HG02588 (cell line): Measurements from ENCODE around the gene B3GNT3.
"Not testable (repeated sequence)": the region's sequence is repeated elsewhere in the genome, so short reads cannot be mapped to it uniquely, and the experiment has no call there.

Experiments used
- ATAC-seq: cut with Tn5 transposase; IDR thresholded peaks from one replicate; pipeline ENCODE4 v1.9.1; 2021; ENCODE audit warnings: mild to moderate bottlenecking, moderate library complexity; ENCODE audit not compliant: unreplicated experiment

B3GNT3 gene

GRCh38 chr19:17796013-17796837 lies 1.3 kb downstream of the B3GNT3 start:
- no peak for ATAC-seq

GRCh38 chr19:17796838-17797423 lies 2.0 kb downstream of the B3GNT3 start:
- no peak for ATAC-seq

GRCh38 chr19:17797424-17798201 lies 2.7 kb downstream of the B3GNT3 start:
- ATAC-seq: no peak

GRCh38 chr19:17798599-17798998 lies 3.7 kb downstream of the B3GNT3 start:
- not testable (repeated sequence) for ATAC-seq

- no peak for ATAC-seq
These were observed 7.4 kb downstream of the B3GNT3 start for GRCh38 chr19:17802137-17802858.

- no peak for ATAC-seq
These were observed 8.4 kb downstream of the B3GNT3 start for GRCh38 chr19:17803264-17803896.

- no peak for ATAC-seq
These were observed 10.5 kb downstream of the B3GNT3 start for GRCh38 chr19:17805427-17805826.

- no peak for ATAC-seq
These were observed 12.0 kb downstream of the B3GNT3 start for GRCh38 chr19:17806945-17807344.

GRCh38 chr19:17807731-17808316 lies 12.9 kb downstream of the B3GNT3 start:
- ATAC-seq: no peak

GRCh38 chr19:17811103-17811502 lies 16.2 kb downstream of the B3GNT3 start:
- no peak for ATAC-seq

- no peak for ATAC-seq
These were observed 16.7 kb downstream of the B3GNT3 start for GRCh38 chr19:17811681-17812080.

GRCh38 chr19:17812099-17812498 lies 17.2 kb downstream of the B3GNT3 start:
- no peak for ATAC-seq

GRCh38 chr19:17817668-17818363 lies 22.9 kb downstream of the B3GNT3 start:
- ATAC-seq: no peak

- no peak for ATAC-seq
These were observed 26.3 kb downstream of the B3GNT3 start, which contains the start of gene INSL3 for GRCh38 chr19:17821190-17821589. INSL3 (minus strand) TSS chr19:17821519; CDS start chr19:17821506, 13 bp downstream.

GRCh38 chr19:17824339-17824738 lies 29.4 kb downstream of the B3GNT3 start:
- no peak for ATAC-seq

GRCh38 chr19:17826508-17827056 lies 31.6 kb downstream of the B3GNT3 start:
- no peak for ATAC-seq

GRCh38 chr19:17829855-17830566 lies 35.1 kb downstream of the B3GNT3 start:
- ATAC-seq: no peak

- ATAC-seq: no peak
These were observed 35.9 kb downstream of the B3GNT3 start for GRCh38 chr19:17830567-17831418.
